A549 (cell line): ENCODE data around the gene SEC23IP. TPM values are rescaled to one million over a fixed set of nuclear protein-coding genes. Genes with fewer than 3 reads are reported as not detected.

Experiments
- CTCF ChIP-seq: fragments of >200 bp; sonication (Bioruptor Twin); formaldehyde crosslinking; IDR thresholded peaks from 3 replicates; pipeline ENCODE4 v1.5.1; 2016
- EHF ChIP-seq: fragments of 250-450 bp; sonication (Bioruptor Pico); IDR thresholded peaks from 2 replicates; pipeline ENCODE4 v1.5.0; 2020; ENCODE audit warnings: mild to moderate bottlenecking
- EHMT2 ChIP-seq: fragments of 200-600 bp; sonication (generic); IDR thresholded peaks from 2 replicates; pipeline ENCODE4 v1.6.1; 2016; ENCODE audit warnings: antibody characterized with exemption, low read depth, mild to moderate bottlenecking, moderate library complexity
- EP300 ChIP-seq, 2 experiments: fragments of >200 bp; sonication (Bioruptor Twin); formaldehyde crosslinking; IDR thresholded peaks; 2 replicates in 1 of 2; 3 replicates in 1 of 2; pipeline ENCODE4 v1.6.1; 2016 to 2017
- ESRRA ChIP-seq: fragments of 150-350 bp; IDR thresholded peaks from 2 replicates; pipeline ENCODE4 v1.6.1; 2014; ENCODE audit warnings: mild to moderate bottlenecking, low read length, borderline replicate concordance
- GATA3 ChIP-seq: IDR thresholded peaks from 2 replicates; pipeline ENCODE4 v1.6.1; 2012; ENCODE audit warnings: borderline replicate concordance
- HDAC2 ChIP-seq: fragments of 200-600 bp; sonication (generic); IDR thresholded peaks from 2 replicates; pipeline ENCODE4 v1.6.1; 2016
- HES2 ChIP-seq: fragments of >200 bp; sonication (Bioruptor Twin); formaldehyde crosslinking; IDR thresholded peaks from 2 replicates; pipeline ENCODE4 v1.6.1; 2016
- HEYL ChIP-seq: fragments of 250-450 bp; sonication (Bioruptor Pico); IDR thresholded peaks from 2 replicates; pipeline ENCODE4 v1.8.0; 2021; ENCODE audit warnings: mild to moderate bottlenecking, moderate library complexity
- HOXA7 ChIP-seq: fragments of 250-450 bp; sonication (Bioruptor Pico); IDR thresholded peaks from 2 replicates; pipeline ENCODE4 v1.5.0; 2020; ENCODE audit warnings: mild to moderate bottlenecking, moderate library complexity
- HOXB5 ChIP-seq: fragments of 250-450 bp; sonication (Bioruptor Pico); IDR thresholded peaks from 2 replicates; pipeline ENCODE4 v1.5.0; 2020; ENCODE audit warnings: mild to moderate bottlenecking, moderate library complexity
- JUN ChIP-seq, 2 experiments: fragments of >200 bp; sonication (Bioruptor Twin); formaldehyde crosslinking; IDR thresholded peaks; 2 replicates in 1 of 2; 3 replicates in 1 of 2; pipeline ENCODE4 v1.6.1; 2016 to 2017
- JUNB ChIP-seq: fragments of >200 bp; sonication (Bioruptor Twin); formaldehyde crosslinking; IDR thresholded peaks from 2 replicates; pipeline ENCODE4 v1.6.1; 2016
- KDM5A ChIP-seq: fragments of 200-600 bp; sonication (generic); IDR thresholded peaks from 2 replicates; pipeline ENCODE4 v1.6.1; 2016; ENCODE audit warnings: antibody characterized with exemption, mild to moderate bottlenecking
- MAFK ChIP-seq: fragments of 450-650 bp; IDR thresholded peaks from 2 replicates; pipeline ENCODE4 v1.6.1; 2014; ENCODE audit not compliant: partially characterized antibody
- MAX ChIP-seq: IDR thresholded peaks from 2 replicates; pipeline ENCODE4 v1.6.1; 2012
- MAZ ChIP-seq: fragments of 150-350 bp; IDR thresholded peaks from 2 replicates; pipeline ENCODE4 v1.6.1; 2014; ENCODE audit warnings: antibody characterized with exemption, low read depth, low read length, borderline replicate concordance
- MYC ChIP-seq: IDR thresholded peaks from 2 replicates; pipeline ENCODE4 v1.6.1; 2012; ENCODE audit warnings: mild to moderate bottlenecking, inconsistent platforms, low read length, improper control_type of control experiment, borderline replicate concordance
- NFE2L2 ChIP-seq: fragments of 150-350 bp; conservative IDR thresholded peaks from 2 replicates; pipeline ENCODE4 v1.6.1; 2014; ENCODE audit warnings: low read length
- NPAS2 ChIP-seq: fragments of 250-450 bp; sonication (Bioruptor Pico); IDR thresholded peaks from 2 replicates; pipeline ENCODE4 v1.8.0; 2022; ENCODE audit warnings: mild to moderate bottlenecking, moderate library complexity, borderline replicate concordance
- POLR2A ChIP-seq: IDR thresholded peaks from 2 replicates; pipeline ENCODE4 v1.6.1; 2012; ENCODE audit warnings: mild to moderate bottlenecking, low read length
- POLR2AphosphoS2 ChIP-seq: conservative IDR thresholded peaks from 2 replicates; pipeline ENCODE4 v1.6.1; 2012; ENCODE audit warnings: low read length, improper control_type of control experiment, inconsistent platforms
- RCOR1 ChIP-seq: fragments of 150-350 bp; IDR thresholded peaks from 2 replicates; pipeline ENCODE4 v1.6.1; 2014; ENCODE audit warnings: antibody characterized with exemption, low read length, low read depth
- SMC3 ChIP-seq: fragments of >200 bp; sonication (Bioruptor Twin); formaldehyde crosslinking; IDR thresholded peaks from 3 replicates; pipeline ENCODE4 v1.6.1; 2018; ENCODE audit warnings: inconsistent platforms
- SREBF2 ChIP-seq: fragments of 450-650 bp; IDR thresholded peaks from 2 replicates; pipeline ENCODE4 v1.6.1; 2014; ENCODE audit warnings: mild to moderate bottlenecking, moderate library complexity
- TFCP2L1 ChIP-seq: fragments of 250-450 bp; sonication (Bioruptor Pico); IDR thresholded peaks from 2 replicates; pipeline ENCODE4 v1.5.0; 2021; ENCODE audit warnings: mild to moderate bottlenecking
- TP53 ChIP-seq: fragments of 250-450 bp; sonication (Bioruptor Pico); IDR thresholded peaks from 2 replicates; pipeline ENCODE4 v1.5.0; 2021; ENCODE audit warnings: mild to moderate bottlenecking, moderate library complexity
- ZC3H11A ChIP-seq: fragments of 450-650 bp; IDR thresholded peaks from 2 replicates; pipeline ENCODE4 v1.6.1; 2014; ENCODE audit warnings: antibody characterized with exemption, mild to moderate bottlenecking
- ZFP36 ChIP-seq: fragments of 450-650 bp; IDR thresholded peaks from 2 replicates; pipeline ENCODE4 v1.6.1; 2014; ENCODE audit warnings: borderline replicate concordance; ENCODE audit not compliant: partially characterized antibody
- ZNF302 ChIP-seq: fragments of 250-450 bp; sonication (Bioruptor Pico); IDR thresholded peaks from 2 replicates; pipeline ENCODE4 v1.9.0; 2021; ENCODE audit warnings: inconsistent platforms, mild to moderate bottlenecking, moderate library complexity
- polyA plus RNA-seq, 4 experiments: library from polyadenylated mRNA; depleted of rRNA in 3 of 4; stranded (reverse); fragments of >200 nt; fragmentation: RNase III in 1 of 4; extraction: RNeasy Plus Mini Kit Qiagen cat#74134 plus additional on column Dnase treatment in 1 of 4; gene quantifications; 2 replicates in 3 of 4; 3 replicates in 1 of 4; pipeline ENCODE4 v1.2.3, GENCODE V29; 2011 to 2017
- TF ChIP-seq, protein P1 (sequence below): fragments of >200 bp; sonication (Bioruptor Twin); formaldehyde crosslinking; IDR thresholded peaks from 3 replicates; pipeline ENCODE4 v1.6.1; 2016

SEC23IP gene
- polyA plus RNA-seq, 2 of the 4 experiments (the other 2 are of a cell fraction) = 44.9 to 75.6 TPM

DNA sequence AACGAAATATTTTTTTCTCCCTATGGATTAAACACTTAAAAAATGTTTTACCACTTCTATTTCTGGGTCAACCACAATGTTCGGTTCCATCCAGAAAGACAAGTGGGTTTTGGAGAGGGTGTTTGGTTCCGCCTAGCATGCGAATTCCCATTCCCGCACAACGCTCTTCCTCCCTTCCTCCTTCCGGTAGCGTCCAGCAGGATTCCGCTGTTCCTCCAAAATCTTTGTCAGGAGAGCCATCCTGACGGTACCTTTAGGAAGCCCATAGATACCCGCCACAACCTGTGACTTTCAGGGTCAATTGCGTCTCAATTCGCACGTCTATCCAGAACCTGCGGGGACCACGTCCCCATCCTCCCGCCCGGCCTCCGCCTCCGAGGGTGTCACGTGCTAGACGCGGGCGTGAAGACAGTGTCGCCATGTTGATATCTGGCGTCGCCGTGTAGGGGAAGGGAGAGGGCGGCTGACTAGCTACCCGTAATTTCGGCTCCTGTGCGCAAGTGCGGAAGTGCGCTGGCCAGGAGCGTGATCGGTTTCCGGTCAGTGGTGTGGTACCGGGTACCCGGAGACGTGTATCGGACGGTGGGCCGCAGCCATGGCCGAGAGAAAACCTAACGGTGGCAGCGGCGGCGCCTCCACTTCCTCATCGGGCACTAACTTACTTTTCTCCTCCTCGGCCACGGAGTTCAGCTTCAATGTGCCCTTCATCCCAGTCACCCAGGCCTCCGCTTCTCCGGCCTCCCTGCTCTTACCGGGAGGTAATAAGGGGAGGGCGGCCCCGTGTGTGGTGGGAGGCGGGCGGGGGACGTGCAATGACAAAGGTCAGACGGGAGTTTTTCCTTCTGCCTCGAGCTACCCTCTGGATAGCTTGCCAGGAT is at the start of gene SEC23IP (continued):
- TF ChIP-seq KDM5A = no peak
- no peak for TF ChIP-seq NFE2L2
- TF ChIP-seq GATA3 = no peak
- TF ChIP-seq HES2 = no peak
- no peak for TF ChIP-seq NPAS2 (CRISPR knock-in tag)
- TF ChIP-seq MAX = peak; percentile 99
- TF ChIP-seq RCOR1 = no peak
- no peak for TF ChIP-seq ZFP36
- no peak for TF ChIP-seq SMC3
- TF ChIP-seq EHF (CRISPR knock-in tag) = peak; percentile 70; the same call in 1 of the 2 replicates
- no peak for TF ChIP-seq CTCF
- TF ChIP-seq JUN (IDR thresholded peaks at IDR 0.05) = peak in 1 of 2 experiments; percentile 93; a peak in 4 of 5 replicates
- peak; percentile 4 for TF ChIP-seq MAFK
- no peak for TF ChIP-seq SREBF2
- TF ChIP-seq MAZ = no peak
- no peak for TF ChIP-seq POLR2AphosphoS2
- TF ChIP-seq EP300 (IDR thresholded peaks at IDR 0.05) = no peak
- peak; percentile 72; the same call in 1 of the 2 replicates for TF ChIP-seq MYC
- no peak for TF ChIP-seq JUNB
- no peak for TF ChIP-seq TFCP2L1 (CRISPR knock-in tag)
- TF ChIP-seq HDAC2 = no peak
- TF ChIP-seq HEYL (CRISPR knock-in tag) = no peak
- peak; percentile 49; the same call in 1 of the 2 replicates for TF ChIP-seq ZNF302 (CRISPR knock-in tag)
- TF ChIP-seq EHMT2 = no peak
- peak; percentile 78; the same call in 1 of the 2 replicates for TF ChIP-seq HOXA7
- no peak for TF ChIP-seq ZC3H11A
- no peak for TF ChIP-seq TP53 (CRISPR knock-in tag)
- TF ChIP-seq POLR2A = peak; percentile 91
- TF ChIP-seq HOXB5 (CRISPR knock-in tag) = peak; percentile 74; the same call in 1 of the 2 replicates
- TF ChIP-seq ESRRA = no peak
- TF ChIP-seq, protein P1, sequence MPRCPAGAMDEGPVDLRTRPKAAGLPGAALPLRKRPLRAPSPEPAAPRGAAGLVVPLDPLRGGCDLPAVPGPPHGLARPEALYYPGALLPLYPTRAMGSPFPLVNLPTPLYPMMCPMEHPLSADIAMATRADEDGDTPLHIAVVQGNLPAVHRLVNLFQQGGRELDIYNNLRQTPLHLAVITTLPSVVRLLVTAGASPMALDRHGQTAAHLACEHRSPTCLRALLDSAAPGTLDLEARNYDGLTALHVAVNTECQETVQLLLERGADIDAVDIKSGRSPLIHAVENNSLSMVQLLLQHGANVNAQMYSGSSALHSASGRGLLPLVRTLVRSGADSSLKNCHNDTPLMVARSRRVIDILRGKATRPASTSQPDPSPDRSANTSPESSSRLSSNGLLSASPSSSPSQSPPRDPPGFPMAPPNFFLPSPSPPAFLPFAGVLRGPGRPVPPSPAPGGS = peak; percentile 85; the same call in 2 of the 3 replicates
